NCI-H226 (cell line): ENCODE results near the gene HMGB1.
A peak's percentile ranks its signal among the peaks of the same experiment; 100 is the strongest.
"Not testable (repeated sequence)": the region's sequence is repeated elsewhere in the genome, so short reads cannot be mapped to it uniquely, and the experiment has no call there.

ENCODE experiments used
- DNase-seq: peaks from one replicate; pipeline ENCODE4 v3.0.0-alpha.2; 2015

HMGB1 gene

GRCh38 chr13:30465343-30465592 is 468 bp downstream of the HMGB1 start:
- no peak for DNase-seq

- DNase-seq, result peak; percentile 69
These were observed 1.0 kb downstream of the HMGB1 start for GRCh38 chr13:30464496-30465342.

DNA sequence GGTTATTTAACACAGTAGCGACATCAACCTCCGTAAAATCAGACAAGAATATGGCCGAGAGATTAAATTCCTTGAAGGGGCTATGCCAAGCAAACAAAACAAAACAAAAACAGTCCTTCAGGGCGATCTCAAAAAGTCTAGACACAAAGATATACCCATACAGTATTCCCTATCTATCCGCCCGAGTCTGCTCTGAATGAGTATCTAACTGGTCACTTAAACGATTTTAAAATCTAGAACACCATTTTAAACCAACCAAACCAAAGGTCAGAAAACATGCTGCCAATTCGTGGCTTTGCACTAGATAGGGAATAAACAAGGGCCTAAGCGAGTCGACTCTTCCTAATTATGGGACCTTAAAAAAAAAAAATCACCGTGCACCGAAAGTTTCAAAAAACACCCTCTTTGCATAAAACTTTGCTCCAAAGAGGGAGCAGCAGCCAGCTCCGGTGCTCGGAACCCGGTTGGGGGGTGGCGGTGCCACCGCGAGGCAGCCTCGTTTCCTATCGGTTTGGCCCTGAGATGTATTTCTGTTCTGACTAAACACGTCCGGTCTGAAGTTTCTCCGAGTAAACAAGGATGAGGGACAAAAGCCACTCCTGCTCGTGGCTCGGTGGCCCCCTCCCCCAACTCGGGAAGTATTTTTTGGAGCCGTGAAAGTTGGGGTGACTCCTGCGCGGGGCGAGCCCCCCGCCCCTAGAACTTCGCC is 1.8 kb downstream of the HMGB1 start:
- no peak for DNase-seq

- not testable (repeated sequence) for DNase-seq
These were observed 4.3 kb downstream of the HMGB1 start for GRCh38 chr13:30461279-30462066.

DNA sequence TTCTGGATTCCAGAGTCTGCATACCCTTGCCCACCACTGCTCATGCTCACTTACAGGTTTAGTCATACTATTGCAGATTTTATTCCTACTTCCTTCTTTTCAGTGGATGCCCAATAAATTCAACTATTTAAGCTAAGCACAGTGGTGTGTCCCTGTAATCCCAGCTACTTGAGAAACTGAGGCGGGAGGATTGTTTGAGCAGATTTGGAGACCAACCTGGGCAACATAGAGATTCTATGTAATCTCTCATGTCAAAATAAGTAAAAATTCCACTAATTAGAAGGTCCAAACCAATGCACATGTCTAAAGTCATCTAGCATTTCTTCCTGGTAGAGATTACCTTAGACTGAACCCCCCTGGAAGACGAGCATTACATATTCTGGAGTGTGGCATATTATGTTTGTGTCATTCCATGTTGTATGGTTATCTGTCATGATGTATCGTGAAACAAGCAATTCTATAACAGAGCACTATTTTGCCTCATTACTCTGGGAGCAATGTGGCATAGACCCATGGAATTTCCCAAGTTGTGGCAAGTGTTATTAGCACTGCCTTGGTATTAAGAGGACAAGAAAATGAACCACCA is 8.3 kb downstream of the HMGB1 start:
- no peak for DNase-seq

DNA sequence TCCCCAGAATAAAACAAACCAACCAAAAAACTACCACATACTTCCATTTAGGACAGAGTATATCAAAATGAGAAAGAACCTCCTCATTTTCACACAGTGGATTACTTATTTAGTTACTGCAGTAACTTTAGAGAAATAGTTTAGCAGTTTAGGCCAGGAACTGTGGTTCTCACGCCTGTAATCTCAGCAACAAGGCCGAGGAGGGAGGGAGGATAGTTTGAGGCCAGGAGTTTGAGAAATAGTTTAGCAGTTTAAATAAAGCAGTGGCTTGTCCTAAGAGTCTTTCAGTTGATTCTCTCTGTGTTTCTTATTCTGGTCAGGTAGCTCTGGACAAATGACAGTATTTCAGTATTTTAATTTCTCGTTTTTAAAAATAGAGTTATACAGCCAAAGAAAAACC is 9.4 kb downstream of the HMGB1 start:
- no peak for DNase-seq

- DNase-seq, result no peak
These were observed 10.7 kb downstream of the HMGB1 start for GRCh38 chr13:30454991-30455390.

GRCh38 chr13:30453727-30454126 is 12.0 kb downstream of the HMGB1 start:
- DNase-seq, result no peak

- not testable (repeated sequence) for DNase-seq
These were observed 14.3 kb downstream of the HMGB1 start for GRCh38 chr13:30451476-30451875.

- no peak for DNase-seq
These were observed 15.7 kb downstream of the HMGB1 start for GRCh38 chr13:30450066-30450465.

DNA sequence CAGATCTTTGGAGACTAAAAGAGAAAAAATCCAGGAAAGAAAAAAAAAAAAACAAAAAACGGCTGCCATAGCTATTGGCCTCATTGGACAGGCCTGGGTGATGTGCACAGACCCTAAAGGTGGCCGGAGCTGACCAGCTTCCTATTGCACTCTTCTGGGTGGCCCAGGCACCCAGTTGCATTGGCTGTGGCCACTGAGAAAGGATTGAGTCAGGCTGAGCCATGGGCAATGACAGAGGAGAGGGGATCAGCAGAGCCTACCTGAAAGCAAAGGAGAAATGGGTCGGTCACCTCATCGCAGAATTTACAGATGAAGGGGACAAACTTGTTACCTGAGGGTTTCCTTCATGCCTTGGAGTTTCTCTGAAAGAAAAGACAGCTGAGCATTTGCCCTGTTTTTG is 17.3 kb downstream of the HMGB1 start:
- DNase-seq, result no peak

DNA sequence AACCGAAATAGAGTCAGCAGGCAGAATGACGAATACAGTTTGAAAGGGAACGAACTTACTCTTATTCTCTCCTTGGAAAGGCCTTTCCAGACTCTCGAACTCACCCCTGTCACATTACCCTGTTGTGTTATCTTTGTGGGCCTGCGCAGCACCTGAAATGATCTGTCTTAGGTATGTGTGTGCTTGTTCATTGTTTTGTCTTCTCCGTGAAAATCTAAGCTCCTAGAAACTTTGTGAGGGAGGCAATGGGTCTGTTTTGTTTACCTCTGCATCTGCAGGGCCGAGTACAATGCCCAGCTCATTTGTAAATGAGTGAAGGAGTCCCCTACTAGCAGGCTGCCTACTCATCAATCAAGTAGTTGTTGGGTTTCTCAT is 19.6 kb downstream of the HMGB1 start:
- DNase-seq, result no peak

- no peak for DNase-seq
These were observed 21.8 kb downstream of the HMGB1 start for GRCh38 chr13:30443957-30444404.

DNA sequence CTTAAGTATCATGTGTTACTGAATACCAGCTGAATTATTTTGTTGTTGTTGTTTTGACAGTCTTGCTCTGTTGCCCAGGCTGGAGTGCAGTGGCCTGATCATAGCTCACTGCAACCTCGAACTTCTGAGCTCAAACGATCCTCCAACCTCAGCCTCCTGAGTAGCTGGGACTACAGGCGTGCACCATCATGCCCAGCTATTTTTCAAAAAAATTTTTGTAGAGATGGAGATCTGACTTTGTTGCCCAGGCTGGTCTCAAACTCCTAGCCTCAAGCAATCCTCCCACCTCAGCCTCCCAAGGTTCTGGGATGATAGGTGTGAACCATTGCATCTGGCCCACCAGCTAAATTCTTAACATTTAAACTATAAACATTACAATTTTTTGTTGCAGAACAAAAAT is 22.2 kb downstream of the HMGB1 start:
- not testable (repeated sequence) for DNase-seq

- DNase-seq, result no peak
These were observed 22.8 kb downstream of the HMGB1 start for GRCh38 chr13:30442926-30443325.

- no peak for DNase-seq
These were observed 24.6 kb downstream of the HMGB1 start for GRCh38 chr13:30440910-30441703.

DNA sequence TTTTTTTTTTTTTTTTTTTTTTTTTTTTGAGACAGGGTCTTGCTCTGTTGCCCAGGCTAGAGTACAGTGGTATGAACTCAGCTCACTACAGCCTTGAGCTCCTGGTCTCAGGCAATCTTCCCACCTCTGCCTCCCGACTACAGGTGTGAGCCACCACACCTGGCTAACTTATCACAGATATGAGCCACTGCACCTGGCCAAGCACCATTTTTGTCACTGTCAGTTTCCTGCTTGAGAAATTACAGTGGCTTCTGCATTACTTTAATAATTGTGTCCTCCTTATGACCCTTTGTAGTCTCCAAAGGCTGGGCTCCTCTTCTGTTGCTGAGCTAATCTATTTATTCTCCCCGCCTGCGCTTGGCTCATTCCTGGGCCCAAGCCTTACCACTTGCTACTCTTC is 27.4 kb downstream of the HMGB1 start:
- no peak for DNase-seq

- DNase-seq, result no peak
These were observed 28.6 kb downstream of the HMGB1 start for GRCh38 chr13:30437177-30437576.

GRCh38 chr13:30435911-30436451 is 29.8 kb downstream of the HMGB1 start:
- DNase-seq, result no peak

DNA sequence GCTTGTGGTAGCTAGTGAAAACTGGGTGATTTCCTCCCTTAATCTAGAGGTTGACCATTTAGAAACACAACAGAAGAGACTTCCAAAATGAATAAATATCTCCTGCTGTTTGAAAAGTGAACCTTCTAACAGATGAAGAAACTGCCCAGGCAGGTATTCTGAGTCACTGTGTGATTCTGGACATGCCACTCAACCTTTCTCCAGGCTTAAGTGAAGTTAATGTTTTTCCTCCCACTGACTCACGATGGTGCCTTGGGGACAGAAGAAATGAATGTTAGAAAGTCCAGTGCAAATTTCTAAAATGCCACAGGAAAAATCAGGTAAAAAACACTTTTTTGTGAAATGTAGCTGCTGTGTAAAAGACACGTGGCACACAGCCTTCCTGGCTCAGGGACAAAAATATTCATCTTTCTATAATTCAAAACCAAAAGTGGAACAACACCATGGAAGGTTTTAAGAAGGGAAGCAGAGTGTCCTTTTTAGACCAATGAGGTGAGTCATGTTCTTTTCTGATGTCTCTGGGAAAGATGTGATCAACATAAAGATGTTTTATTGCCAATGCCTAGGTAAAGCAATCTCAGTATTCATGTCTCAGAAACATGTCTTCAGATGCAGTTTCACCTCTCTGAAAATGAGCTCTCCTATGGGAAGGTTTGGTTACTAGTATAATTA is 34.3 kb downstream of the HMGB1 start:
- DNase-seq, result no peak
